ENCODE results near the gene KLF9.

Gene KLF9

DNA sequence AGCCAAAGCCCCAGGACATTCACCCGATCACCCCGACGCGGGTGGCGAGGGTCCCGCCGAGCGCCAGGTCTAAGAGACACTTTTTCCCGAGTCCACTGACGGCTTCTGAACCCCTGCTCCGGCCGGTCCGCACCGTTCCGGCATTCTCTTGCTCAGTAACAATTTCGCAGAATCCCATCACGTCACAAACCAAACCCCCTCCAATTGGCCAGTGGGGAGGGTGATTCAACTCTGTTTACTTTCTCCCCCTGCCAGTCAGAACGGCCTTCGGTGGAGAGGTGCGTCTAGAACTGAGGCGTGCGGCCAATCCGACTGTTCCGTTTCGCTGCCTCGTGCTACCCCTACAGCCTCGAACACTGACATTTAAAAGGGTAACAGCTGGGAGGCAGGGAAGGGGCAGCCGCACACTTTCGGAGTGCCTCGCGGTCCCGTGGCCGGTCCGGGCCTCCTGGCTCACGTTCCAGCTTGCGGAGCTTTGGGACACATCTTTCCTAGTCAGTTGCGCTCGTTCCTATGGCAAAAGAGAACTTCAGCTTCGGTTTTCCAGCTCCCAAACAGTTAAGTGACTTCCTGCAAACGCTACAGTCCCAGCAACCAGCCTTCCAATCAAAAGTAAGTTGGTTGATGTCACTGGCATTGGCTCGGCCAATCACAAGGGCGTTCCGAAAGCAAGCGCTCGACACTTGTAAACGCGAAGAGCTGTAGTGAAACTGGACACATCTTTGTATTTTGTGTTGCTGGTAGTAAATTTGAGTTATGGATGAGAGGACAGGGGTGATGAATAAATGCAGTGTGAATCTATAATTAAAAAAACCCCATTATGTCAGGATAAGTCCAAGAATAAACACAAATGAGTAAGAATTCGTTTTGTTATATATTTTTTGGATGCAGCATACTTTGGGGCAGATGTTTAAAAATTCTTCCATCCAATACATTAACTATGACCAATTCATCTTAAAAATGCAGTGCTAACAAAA lies at the start of gene KLF9:
TSS of gene KLF9 (minus strand) at position 859 of the 977 bp plus-strand sequence. CDS start 1,294 bp downstream, outside the sequence.
- DNase-seq = peak; percentile 41

DNA sequence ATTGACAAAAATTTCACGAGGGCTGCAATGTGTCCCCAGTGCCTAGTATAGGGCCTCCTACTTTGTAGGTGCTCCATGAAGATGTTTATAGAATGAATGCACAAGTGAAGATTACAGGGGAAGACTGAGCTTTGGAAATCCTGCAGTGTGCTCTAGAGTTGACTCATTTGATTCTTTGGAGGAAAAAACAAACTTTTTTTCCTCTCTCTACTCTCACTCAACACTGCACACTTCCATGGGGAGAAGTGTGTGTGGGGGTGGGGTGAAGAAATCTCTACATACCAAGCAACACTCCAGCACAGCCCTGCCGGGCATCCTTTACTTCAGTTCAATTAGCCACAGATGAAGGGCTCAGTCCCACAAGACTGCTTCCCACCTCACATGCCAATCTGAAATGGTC lies 49.4 kb upstream of the KLF9 start:
- DNase-seq = no peak

DNA sequence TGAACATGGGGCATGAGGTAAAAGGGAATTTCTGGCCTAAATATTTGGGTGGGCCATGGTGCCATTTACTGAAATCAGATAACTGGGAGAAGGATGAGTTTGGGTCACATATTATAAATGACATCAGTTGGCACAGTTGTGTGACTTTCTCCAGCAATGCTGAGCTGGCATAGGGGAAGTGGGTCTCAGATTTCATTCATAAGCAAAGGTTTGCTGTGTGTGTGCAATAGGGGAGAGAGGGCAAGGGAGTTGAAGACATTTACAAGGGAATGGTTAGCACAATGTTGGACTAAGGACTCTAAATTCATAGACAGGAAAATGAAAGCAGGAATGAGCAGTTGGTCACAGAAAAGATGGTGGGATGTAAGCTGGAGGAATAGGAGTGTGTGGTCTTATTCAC lies 47.8 kb upstream of the KLF9 start:
- DNase-seq = no peak

DNA sequence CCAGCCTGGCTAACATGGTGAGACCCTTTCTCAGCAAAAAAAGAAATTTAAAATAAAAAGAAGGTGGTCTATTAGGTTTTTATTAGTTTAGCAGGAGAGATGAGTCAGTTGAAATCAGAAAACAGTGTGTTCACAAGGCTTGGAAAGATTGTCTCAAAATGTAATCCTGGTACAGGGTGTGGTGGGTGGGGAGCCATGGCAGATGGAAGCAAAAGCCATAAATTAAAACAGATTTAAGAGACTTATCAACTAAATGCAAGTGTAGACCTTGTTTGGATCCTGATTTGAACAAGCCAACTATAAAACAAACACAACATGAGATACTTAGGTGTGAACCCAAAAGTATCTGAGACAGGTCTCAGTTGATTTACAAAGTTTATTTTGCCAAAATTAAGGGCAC lies 42.8 kb upstream of the KLF9 start:
- no peak for DNase-seq

DNA sequence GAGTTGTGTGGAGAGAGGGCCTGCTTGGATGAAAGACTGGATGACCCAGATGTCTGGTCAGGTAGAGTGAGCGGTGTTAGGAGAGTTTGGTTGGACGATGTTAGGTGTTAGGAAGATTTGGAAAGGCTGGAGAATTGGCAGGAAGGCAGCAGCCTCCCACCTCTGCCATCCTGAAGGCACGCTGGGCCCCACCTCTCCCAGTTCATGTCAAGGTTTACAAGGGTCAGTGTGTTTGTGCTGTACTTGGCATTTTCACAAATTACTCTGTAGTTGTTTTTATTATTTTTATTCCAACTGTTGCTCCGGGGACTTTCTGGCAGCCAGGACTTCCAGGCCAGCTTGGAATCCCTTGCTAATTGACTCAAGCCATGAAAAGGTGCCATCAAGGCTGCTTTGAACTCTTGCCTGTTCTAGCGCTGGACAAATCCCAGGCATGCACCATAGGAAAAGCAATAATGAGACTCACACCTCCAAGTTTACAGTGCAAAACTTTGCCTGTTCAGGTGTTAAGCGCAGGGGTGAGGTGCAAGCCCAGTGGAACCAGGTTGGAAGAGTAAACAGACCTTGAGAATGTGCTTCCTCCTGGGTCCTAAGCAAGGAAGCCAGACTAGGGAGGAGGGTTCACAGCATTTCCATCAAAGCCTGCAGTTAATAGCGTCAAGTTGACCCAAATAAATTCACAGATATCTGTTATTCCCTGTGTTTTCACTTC lies 41.7 kb upstream of the KLF9 start:
- no peak for DNase-seq

DNA sequence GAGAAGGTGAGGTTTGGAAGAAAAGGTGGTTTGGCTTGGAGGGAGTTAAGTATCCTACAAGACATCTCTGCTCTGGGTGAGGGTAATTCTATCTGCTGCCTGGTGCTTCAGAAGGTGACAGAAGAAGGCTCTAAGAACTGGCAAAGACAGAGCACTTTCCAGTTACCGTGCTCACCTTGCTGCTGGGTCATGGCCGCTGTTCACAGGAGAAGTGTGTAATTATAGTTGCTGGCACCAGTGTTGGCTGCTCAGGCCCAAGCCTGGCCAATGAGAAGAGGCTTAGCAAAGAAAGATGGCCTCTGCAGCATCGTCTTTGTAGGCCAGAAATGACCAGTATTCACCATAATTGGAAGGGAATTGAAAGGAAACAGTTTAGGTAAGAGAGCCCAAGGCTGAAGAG lies 37.9 kb upstream of the KLF9 start:
- DNase-seq = no peak

DNA sequence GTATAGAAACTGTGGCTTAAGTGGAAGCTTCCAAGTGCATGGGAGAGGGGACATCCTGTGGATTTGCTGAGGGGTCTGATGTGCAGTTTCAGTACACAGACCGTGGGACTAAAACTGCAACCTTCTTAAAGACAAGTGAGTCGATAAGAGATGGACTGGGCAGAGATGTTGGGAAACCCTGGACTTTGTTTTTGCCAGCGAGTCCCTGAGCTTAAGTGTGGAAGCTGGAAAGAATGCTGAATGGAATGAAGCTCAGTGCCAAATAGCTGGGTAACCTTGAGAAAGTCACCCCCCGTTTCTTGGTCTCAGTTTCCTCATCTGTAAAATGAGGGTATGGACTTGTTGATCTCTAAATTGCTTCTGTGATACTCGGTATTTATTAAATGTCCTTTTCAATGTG lies 37.3 kb upstream of the KLF9 start:
- DNase-seq = no peak

DNA sequence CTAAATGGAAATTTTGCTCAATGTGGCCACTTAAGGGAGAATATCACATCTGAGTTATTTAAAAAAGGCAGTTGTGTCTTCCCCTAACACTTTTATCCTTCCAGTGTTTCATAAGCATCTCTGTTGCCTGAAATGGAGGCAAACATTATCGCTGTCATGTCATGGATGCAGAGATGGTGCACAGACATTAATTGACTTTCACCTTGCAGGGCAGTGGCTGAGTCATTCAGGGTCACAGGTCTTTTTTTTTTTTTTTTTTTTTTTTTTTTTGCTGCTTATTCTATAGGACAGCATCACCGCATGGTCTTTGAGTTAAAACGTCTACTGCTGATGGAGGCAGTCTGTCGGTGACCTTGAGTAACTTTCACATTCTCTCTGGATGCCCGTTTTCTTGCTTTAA lies 36.3 kb upstream of the KLF9 start:
- DNase-seq = no peak

DNA sequence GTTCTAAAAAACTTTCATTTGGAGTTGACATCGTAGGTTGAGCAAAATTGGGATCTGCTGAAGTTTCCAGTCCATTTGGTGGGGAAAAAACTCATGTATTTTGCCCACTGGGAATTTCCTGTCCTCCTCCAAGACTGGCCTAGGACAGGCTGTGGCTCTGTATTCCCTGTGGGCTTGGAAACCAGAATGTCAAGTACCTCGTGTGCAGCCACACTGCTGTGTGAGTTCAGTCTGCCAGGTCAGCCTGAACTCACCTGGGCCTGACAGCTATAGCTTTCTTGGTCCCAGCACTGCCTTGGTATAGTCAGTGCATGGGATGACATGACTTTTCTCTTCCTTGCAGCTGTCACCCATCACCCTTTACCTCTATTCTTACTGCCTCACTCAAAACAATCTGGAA lies 35.0 kb upstream of the KLF9 start:
- no peak for DNase-seq

DNA sequence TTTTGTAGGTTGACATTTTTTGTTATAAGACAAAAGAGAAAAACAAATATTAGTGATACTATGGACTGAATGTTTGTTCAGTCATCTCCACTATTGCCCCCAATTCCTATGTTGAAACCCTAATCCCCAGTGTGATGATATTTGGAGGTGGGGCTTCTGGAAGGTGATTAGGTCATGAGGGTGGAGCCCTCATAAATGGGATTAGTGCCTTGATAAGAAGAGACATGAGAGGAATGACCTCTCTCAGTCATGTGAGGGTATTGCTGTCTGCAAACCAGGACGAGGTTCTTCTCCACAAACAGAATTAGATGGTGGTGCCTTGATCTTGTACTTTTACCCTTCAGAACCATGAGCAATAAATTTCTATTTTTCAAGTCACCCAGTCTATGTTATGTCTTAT lies 34.5 kb upstream of the KLF9 start:
- no peak for DNase-seq

DNA sequence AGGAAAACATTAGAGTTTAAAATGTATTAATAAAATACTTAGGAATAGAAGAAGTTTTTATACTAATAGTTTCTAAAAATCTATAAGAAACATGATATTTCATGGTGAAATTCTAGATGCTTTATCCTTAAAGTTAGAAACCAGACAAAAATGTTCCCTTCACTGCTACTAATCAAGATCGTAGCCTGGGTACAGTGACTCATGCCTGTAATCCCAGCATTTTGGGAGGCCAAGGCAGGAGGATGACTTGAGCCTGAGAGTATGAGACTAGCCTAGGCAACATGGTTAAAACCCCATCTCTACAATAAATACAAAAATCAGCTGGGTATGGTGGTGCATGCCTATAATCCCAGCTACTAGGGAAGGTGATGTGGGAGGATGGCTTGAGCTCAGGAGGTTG lies 30.4 kb upstream of the KLF9 start:
- DNase-seq = no peak

DNA sequence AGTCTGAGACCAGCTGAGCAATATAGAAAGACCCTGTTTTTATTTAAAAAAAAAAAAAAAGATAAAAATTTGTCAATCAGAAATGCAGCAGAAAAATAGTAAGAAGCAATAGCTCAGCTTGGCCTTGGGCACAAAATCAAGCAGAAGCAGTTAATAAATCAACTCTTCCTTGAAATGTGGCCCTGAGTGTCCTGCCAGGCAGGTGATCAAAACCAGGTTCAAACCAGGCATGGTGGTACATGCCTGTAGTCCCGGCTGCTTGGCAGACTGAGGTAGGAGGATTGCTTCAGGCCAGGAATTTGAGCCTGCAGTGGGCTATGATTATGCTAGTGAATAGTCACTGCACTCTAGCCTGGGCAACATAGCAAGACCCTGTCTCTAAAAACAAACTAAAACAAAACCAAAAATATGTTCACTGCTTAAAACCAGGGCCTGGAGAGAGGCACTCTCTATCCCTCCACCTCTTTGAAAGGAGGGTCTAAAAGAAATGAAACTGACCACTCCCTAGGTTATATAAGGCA lies 27.9 kb upstream of the KLF9 start:
- no peak for DNase-seq

DNA sequence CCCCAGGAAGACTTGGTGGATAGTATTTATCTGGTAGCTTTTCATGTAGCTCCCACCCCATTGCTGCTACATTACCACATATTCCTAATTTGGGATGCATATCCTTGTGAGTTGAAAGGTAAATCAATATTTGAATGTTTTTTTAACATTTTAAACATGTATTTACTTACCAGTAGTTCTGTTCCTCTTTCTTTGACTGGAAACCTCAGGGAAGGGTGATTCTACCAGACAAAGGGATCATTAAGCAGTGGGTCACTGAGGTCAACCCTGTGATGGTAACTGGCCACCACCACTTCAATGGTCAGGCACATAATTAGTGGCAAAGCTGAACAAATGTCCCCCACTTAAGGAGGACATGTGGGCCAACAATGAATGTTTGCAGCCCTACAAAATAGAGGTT lies 27.2 kb upstream of the KLF9 start:
- no peak for DNase-seq

DNA sequence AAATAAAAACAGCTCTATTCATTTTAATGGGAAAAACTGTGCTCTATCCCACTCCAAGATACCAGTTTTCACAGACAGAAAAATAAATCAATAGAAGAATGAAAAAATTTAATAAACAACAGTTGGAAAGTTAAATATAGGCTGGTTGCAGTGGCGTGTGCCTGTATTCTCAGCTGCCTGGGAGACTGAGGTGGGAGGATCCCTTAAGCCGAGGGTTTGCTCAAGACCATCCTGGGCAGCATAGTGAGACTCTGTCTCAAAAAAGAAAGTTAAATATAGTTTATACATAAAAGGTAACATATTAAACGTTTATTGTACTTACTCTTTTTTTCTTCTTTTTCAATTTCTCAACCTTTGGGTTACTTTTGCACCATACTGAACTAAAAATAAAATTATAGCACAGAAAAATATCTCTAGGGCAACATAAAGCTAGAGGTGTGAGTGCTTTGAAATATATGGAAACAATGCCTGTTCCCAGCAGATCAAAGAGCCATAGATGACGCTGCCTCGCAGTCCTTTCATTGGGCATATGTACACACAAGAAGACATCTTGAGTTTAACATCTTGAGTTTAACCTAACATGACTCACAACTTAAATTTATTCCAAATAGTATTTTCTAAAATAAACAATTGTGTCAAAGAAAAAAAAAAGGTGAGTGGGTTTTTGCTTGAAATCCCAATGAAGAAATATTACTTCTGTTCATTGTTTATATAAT lies 25.7 kb upstream of the KLF9 start:
- no peak for DNase-seq

DNA sequence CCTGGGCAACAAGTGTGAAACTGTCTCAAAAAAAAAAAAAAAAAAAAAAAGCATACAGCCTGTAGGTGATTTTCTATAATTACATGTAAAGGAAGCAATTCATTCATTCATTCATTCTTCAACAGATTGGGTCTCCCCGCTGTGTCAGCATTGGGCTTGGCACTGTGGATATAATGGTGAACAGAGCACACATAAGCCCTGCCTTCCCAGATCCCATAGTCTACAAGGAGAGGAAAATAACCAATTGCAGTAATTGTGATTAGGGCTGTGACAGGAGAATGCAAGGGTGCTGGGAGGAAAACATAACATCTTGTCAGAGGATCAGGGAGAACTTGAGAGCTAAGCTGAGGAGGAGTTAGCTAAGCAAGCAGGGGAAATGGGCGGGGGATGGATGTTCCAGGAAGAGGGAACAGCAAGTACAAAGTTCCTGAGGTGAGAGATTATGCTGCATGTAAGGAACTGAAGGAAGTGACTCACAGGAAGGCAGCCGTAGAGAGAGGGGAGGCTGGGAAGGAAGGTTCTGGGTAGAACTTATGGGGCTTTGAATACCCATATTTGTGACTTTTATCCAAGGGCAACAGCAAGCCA lies 24.0 kb upstream of the KLF9 start:
- DNase-seq = no peak

DNA sequence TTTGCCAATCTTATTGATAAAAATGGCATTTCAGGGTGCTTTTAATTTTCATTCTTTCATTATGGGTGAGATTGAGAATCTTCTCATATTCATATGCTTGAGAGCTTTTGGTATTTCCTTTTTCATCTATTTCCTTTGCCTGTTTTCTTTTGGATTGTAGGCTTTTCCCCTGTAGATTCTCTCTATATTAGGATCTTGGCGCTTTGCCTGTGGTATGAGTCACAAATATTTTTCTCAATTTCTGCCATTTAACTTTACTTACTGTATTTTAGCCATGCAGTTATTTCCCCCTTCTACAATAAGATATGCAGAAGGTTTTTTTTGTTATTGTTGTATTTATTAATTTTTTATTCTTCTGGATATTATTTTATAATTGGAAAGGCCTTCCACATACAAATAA lies 21.5 kb upstream of the KLF9 start:
- no peak for DNase-seq

DNA sequence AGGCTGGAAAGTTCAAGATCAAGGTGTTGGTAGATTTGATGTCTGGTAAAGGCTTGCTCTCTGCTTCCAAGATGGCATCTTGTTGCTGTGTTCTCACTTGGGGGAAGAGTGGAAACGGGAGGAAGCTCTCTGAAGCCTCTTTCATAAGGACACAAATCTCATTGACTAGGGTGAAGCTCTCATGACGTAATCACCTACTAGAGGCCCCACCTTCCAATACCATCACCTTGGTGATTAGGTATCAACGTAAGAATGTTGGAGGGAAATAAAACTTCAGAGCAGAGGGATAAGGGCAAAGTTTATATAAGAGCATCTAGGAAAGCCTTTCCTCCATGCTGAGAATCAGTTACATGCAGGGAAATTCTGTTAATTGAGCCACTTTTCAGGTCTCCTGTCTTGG lies 15.4 kb upstream of the KLF9 start:
- DNase-seq = no peak

DNA sequence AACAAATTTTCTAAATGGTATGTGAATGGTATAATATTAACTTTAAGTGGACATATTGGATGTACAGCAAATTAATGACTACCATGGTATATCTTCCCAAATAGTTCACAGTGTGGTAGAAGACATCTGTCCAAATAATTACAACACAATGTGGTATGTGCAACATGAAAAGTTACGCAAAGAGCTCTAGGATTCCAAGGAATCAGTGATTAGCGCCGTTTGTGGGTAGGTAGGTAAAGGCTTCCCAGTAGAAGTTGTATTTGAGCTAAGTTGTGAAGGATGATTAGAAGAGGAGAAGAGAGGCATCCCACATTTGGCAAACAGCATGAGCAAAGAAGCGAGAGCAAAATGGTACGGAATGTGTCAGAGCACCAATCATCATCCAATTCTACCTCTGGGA lies 14.3 kb upstream of the KLF9 start:
- DNase-seq = no peak

DNA sequence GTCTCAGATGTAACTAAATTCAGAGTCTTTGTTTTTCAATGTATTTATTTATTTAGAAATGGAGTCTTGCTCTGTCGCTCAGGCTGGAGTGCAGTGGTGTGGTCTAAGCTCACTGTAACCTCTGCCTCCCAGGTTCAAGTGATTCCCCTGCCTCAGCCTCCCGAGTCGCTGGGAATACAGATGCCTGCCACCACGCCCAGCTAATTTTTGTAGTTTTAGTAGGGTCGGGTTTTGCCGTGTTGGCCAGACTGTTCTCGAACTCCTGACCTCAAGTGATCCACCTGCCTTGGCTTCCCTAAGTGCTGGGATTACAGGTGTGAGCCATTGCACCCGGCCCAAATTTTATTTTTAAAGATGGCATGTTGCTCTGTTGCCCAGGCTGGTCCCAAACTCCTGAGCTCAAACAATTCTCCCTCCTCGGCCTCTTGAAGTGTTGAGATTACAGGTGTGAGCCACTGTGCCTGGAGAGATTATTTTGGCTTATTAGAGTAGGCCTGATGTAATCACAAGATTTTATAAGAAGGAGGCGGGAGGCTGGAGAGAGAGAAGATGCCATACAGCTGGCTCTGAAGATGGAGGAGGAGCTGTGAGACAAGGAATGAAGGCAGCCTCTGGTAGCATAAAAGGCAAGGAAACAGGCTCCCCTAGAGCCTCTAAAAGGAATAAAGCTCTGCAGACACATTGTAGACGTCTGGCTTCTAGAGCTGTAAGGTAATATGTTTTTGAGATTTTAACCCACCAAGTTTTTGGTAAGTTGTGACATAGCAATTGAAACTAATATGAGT lies 12.9 kb upstream of the KLF9 start:
- no peak for DNase-seq

DNA sequence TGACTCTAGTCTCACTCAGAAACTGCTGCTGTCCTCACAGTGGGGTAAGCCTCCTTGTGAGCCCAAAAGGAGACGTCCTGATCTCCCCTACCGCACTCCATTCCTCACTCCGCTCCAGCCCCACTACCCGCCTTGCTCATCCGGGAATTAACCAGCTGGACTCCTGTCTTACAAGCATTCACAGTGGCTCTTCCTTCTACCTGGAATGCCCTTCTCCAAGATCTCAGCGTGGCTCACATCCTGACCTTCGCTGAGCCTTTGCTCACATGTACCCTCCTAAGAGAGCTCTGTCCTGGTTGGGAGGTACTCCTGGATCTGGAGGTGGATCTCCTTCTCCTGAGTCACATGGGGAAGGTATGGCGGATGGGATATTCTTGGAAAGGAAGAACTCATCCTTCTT lies 10.7 kb upstream of the KLF9 start:
- DNase-seq = no peak

DNA sequence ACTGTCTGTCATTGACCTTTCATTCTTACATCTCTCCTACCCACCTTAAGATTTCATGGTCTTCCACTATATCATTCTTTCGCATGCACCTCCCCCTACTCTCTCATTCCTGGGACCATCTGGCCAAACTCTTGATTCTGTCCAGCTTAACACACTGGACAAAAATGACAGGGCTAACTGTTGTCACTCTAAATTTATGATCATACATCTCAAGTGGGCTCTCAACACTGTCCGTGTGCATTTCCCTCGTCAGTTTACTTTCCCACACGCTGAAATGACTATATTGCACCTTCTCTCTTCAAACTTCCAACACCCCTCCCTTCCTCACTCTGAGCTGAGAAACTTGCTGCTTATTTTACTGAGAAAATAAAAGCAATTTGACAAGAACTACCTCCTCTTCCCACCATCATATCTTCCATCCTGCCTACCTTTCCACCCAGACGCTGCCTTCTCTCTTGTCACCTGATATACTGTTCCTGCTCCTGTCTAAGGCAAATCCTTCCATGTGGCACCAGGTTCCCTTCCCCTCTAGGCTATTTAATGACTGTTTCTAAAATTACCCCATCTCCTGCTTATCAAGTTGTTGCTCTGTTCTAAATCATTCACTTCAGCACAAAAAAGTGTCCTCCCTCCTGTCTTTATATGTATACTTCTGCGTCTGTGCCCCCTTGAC lies 8.1 kb upstream of the KLF9 start:
- no peak for DNase-seq

All from DMS79 (cell line).